HEK293 (cell line): ENCODE measurements around the gene LIPE.

Experiments used
- CTCF ChIA-PET: fragments of 350-600 bp; formaldehyde crosslinking; extraction: SDS; loops from one replicate; lab custom pipeline; 2021; ENCODE audit warnings: antibody characterized with exemption; lab: Yijun Ruan, JAX
- POLR2A ChIA-PET: fragments of 300-600 bp; formaldehyde crosslinking; extraction: SDS; loops from one replicate; lab custom pipeline; 2020; ENCODE audit warnings: antibody characterized with exemption, inconsistent platforms; lab: Yijun Ruan, JAX
- H3K27ac ChIP-seq: fragments of 200-500 bp; sonication (Bioruptor generic); 2 replicates; pipeline ENCODE4 v1.5.1; 2014; ENCODE audit warnings: low read depth, low read length, control low read depth, inconsistent platforms; ENCODE audit errors: extremely low read depth
- H3K36me3 ChIP-seq, 2 experiments: fragments of 200-500 bp in 1 of 2; sonication (Bioruptor generic) in 1 of 2; 1 replicate in 1 of 2; 2 replicates in 1 of 2; pipeline ENCODE4 v1.5.1; 2014 to 2017; ENCODE audit warnings: inconsistent platforms in 2 of 2, low read length in 2 of 2; ENCODE audit not compliant: control insufficient read depth in 2 of 2, insufficient read depth in 1 of 2
- H3K4me1 ChIP-seq: fragments of 200-500 bp; sonication (Bioruptor generic); 2 replicates; pipeline ENCODE4 v1.5.1; 2014; ENCODE audit warnings: mild to moderate bottlenecking, low read length, inconsistent platforms; ENCODE audit not compliant: control insufficient read depth, insufficient read depth
- H3K4me3 ChIP-seq: 2 replicates; pipeline ENCODE4 v1.5.1; 2011; ENCODE audit warnings: low read depth, mild to moderate bottlenecking, control low read depth, low read length, moderate library complexity
- H3K9me3 ChIP-seq: fragments of 200-500 bp; sonication (Bioruptor generic); 2 replicates; pipeline ENCODE4 v1.5.1; 2014; ENCODE audit warnings: low read depth, low read length, inconsistent platforms; ENCODE audit not compliant: control insufficient read depth, insufficient read depth
- GLI4 ChIP-seq: fragments of 450-650 bp; formaldehyde crosslinking; IDR thresholded peaks from 2 replicates; pipeline ENCODE4 v1.5.1; 2016; ENCODE audit warnings: missing biosample characterization, missing genetic modification characterization
- HOXD13 ChIP-seq: sonication (generic); formaldehyde crosslinking; IDR thresholded peaks from 2 replicates; pipeline ENCODE4 v1.8.0; 2022; ENCODE audit warnings: missing genetic modification reagents, borderline replicate concordance
- KLF16 ChIP-seq: fragments of 450-650 bp; formaldehyde crosslinking; IDR thresholded peaks from 2 replicates; pipeline ENCODE4 v1.5.1; 2017; ENCODE audit warnings: missing biosample characterization, missing genetic modification characterization
- KLF7 ChIP-seq: fragments of 450-650 bp; formaldehyde crosslinking; IDR thresholded peaks from 2 replicates; pipeline ENCODE4 v1.5.1; 2016; ENCODE audit warnings: missing biosample characterization, missing genetic modification characterization, borderline replicate concordance
- KLF8 ChIP-seq: fragments of 450-650 bp; formaldehyde crosslinking; IDR thresholded peaks from 2 replicates; pipeline ENCODE4 v1.5.1; 2016; ENCODE audit warnings: missing biosample characterization, missing genetic modification characterization
- KLF9 ChIP-seq: fragments of 450-650 bp; formaldehyde crosslinking; IDR thresholded peaks from 2 replicates; pipeline ENCODE4 v1.5.1; 2016; ENCODE audit warnings: missing biosample characterization, missing genetic modification characterization, low read depth
- PRDM1 ChIP-seq: fragments of 450-650 bp; formaldehyde crosslinking; IDR thresholded peaks from 2 replicates; pipeline ENCODE4; 2016; ENCODE audit warnings: missing biosample characterization, missing genetic modification characterization
- RBAK ChIP-seq: fragments of 450-650 bp; formaldehyde crosslinking; IDR thresholded peaks from 2 replicates; pipeline ENCODE4 v1.5.1; 2016; ENCODE audit warnings: missing biosample characterization, missing genetic modification characterization
- SP3 ChIP-seq: fragments of 450-650 bp; formaldehyde crosslinking; IDR thresholded peaks from 2 replicates; pipeline ENCODE4 v1.5.1; 2016; ENCODE audit warnings: missing biosample characterization, missing genetic modification characterization
- ZBTB20 ChIP-seq: fragments of 450-650 bp; formaldehyde crosslinking; IDR thresholded peaks from 2 replicates; pipeline ENCODE4 v1.5.1; 2016; ENCODE audit warnings: missing biosample characterization, missing genetic modification characterization
- ZFP37 ChIP-seq: fragments of 450-650 bp; formaldehyde crosslinking; IDR thresholded peaks from 2 replicates; pipeline ENCODE4 v1.5.1; 2016; ENCODE audit warnings: missing biosample characterization, missing genetic modification characterization
- ZFP41 ChIP-seq: fragments of 450-650 bp; formaldehyde crosslinking; IDR thresholded peaks from 2 replicates; pipeline ENCODE4 v1.5.1; 2016; ENCODE audit warnings: missing biosample characterization, missing genetic modification characterization, borderline replicate concordance
- ZNF10 ChIP-seq: fragments of 450-650 bp; formaldehyde crosslinking; IDR thresholded peaks from 2 replicates; pipeline ENCODE4 v1.5.1; 2017; ENCODE audit warnings: missing biosample characterization, missing genetic modification characterization
- ZNF140 ChIP-seq: fragments of 450-650 bp; formaldehyde crosslinking; IDR thresholded peaks from 2 replicates; pipeline ENCODE4 v1.5.1; 2016; ENCODE audit warnings: missing biosample characterization, missing genetic modification characterization
- ZNF19 ChIP-seq: fragments of 450-650 bp; formaldehyde crosslinking; IDR thresholded peaks from 2 replicates; pipeline ENCODE4; 2016; ENCODE audit warnings: missing biosample characterization, missing genetic modification characterization, low read depth
- ZNF2 ChIP-seq: fragments of 450-650 bp; formaldehyde crosslinking; IDR thresholded peaks from 2 replicates; pipeline ENCODE4 v1.5.1; 2016; ENCODE audit warnings: missing biosample characterization, missing genetic modification characterization
- ZNF214 ChIP-seq: fragments of 450-650 bp; formaldehyde crosslinking; IDR thresholded peaks from 2 replicates; pipeline ENCODE4 v1.5.1; 2017; ENCODE audit warnings: missing biosample characterization, mild to moderate bottlenecking, missing genetic modification characterization, borderline replicate concordance
- ZNF223 ChIP-seq: fragments of 450-650 bp; formaldehyde crosslinking; IDR thresholded peaks from 2 replicates; pipeline ENCODE4 v1.5.1; 2016; ENCODE audit warnings: missing biosample characterization, missing genetic modification characterization
- ZNF302 ChIP-seq: fragments of 450-650 bp; formaldehyde crosslinking; IDR thresholded peaks from 2 replicates; pipeline ENCODE4 v1.5.1; 2016; ENCODE audit warnings: missing biosample characterization, missing genetic modification characterization, low read depth
- ZNF433 ChIP-seq: fragments of 450-650 bp; formaldehyde crosslinking; IDR thresholded peaks from 2 replicates; pipeline ENCODE4 v1.5.1; 2016; ENCODE audit warnings: missing biosample characterization, missing genetic modification characterization, low read depth
- ZNF514 ChIP-seq: fragments of 450-650 bp; formaldehyde crosslinking; IDR thresholded peaks from 2 replicates; pipeline ENCODE4 v1.5.1; 2016; ENCODE audit warnings: missing biosample characterization, missing genetic modification characterization
- ZNF629 ChIP-seq: fragments of 450-650 bp; formaldehyde crosslinking; IDR thresholded peaks from 2 replicates; pipeline ENCODE4 v1.5.1; 2017; ENCODE audit warnings: missing biosample characterization, missing genetic modification characterization
- ZNF76 ChIP-seq: fragments of 450-650 bp; formaldehyde crosslinking; IDR thresholded peaks from 2 replicates; pipeline ENCODE4; 2016; ENCODE audit warnings: low read depth, missing biosample characterization, missing genetic modification characterization, borderline replicate concordance
- ZNF830 ChIP-seq: fragments of 450-650 bp; IDR thresholded peaks from 2 replicates; pipeline ENCODE4 v1.5.0; 2018; ENCODE audit warnings: missing biosample characterization, missing genetic modification characterization, low read depth, mild to moderate bottlenecking, moderate library complexity
- ZXDB ChIP-seq: fragments of 450-650 bp; formaldehyde crosslinking; IDR thresholded peaks from 2 replicates; pipeline ENCODE4 v1.5.1; 2016; ENCODE audit warnings: missing biosample characterization, missing genetic modification characterization
- TF ChIP-seq, protein P1 (sequence below): fragments of 450-650 bp; formaldehyde crosslinking; IDR thresholded peaks from 2 replicates; pipeline ENCODE4 v1.5.1; 2017; ENCODE audit warnings: missing biosample characterization, mild to moderate bottlenecking, missing genetic modification characterization, moderate library complexity
- TF ChIP-seq, protein P2 (sequence below): fragments of 450-650 bp; IDR thresholded peaks from 2 replicates; pipeline ENCODE4 v1.5.1; 2018; ENCODE audit warnings: missing biosample characterization, missing genetic modification characterization
- TF ChIP-seq, protein P3 (sequence below): fragments of 450-650 bp; formaldehyde crosslinking; IDR thresholded peaks from 2 replicates; pipeline ENCODE4 v1.5.1; 2016; ENCODE audit warnings: missing biosample characterization, missing genetic modification characterization
- TF ChIP-seq, protein P4 (sequence below): IDR thresholded peaks from 2 replicates; pipeline ENCODE4 v1.6.1; 2011; ENCODE audit warnings: mild to moderate bottlenecking, low read depth, low read length, borderline replicate concordance
- TF ChIP-seq, protein P5 (sequence below): fragments of 450-650 bp; formaldehyde crosslinking; IDR thresholded peaks from 2 replicates; pipeline ENCODE4 v1.5.1; 2017; ENCODE audit warnings: missing biosample characterization, missing genetic modification characterization

The LIPE gene

DNA sequence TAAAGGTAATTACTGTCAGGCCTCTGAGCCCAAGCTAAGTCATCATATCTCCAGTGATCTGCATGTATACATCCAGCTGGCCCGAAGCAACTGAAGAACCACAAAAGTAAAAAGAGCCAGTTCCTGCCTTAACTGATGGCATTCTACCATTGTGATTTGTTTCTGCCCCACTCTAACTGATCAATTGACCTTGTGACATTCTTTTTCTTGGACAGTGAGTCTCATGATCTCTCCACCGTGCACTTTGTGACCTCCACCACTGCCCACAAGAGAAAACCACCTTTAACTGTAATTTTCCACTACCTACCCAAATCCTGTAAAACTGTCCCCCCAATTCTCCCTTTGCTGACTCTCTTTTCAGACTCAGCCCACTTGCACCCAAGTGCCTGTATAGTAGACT lies 32.7 kb upstream of the LIPE start (continued):
- TF ChIP-seq ZNF19 (tag by site-specific recombination) (no peak), ZNF433 (no peak), ZNF514 (tag by site-specific recombination) (no peak), HOXD13 (CRISPR knock-in tag) (no peak), ZNF76 (no peak)
- TF ChIP-seq, protein P1, sequence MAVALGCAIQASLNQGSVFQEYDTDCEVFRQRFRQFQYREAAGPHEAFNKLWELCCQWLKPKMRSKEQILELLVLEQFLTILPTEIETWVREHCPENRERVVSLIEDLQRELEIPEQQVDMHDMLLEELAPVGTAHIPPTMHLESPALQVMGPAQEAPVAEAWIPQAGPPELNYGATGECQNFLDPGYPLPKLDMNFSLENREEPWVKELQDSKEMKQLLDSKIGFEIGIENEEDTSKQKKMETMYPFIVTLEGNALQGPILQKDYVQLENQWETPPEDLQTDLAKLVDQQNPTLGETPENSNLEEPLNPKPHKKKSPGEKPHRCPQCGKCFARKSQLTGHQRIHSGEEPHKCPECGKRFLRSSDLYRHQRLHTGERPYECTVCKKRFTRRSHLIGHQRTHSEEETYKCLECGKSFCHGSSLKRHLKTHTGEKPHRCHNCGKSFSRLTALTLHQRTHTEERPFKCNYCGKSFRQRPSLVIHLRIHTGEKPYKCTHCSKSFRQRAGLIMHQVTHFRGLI (tag by site-specific recombination), result no peak
- TF ChIP-seq, protein P2, sequence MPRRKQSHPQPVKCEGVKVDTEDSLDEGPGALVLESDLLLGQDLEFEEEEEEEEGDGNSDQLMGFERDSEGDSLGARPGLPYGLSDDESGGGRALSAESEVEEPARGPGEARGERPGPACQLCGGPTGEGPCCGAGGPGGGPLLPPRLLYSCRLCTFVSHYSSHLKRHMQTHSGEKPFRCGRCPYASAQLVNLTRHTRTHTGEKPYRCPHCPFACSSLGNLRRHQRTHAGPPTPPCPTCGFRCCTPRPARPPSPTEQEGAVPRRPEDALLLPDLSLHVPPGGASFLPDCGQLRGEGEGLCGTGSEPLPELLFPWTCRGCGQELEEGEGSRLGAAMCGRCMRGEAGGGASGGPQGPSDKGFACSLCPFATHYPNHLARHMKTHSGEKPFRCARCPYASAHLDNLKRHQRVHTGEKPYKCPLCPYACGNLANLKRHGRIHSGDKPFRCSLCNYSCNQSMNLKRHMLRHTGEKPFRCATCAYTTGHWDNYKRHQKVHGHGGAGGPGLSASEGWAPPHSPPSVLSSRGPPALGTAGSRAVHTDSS (tag by site-specific recombination), result no peak
- TF ChIP-seq, protein P3, sequence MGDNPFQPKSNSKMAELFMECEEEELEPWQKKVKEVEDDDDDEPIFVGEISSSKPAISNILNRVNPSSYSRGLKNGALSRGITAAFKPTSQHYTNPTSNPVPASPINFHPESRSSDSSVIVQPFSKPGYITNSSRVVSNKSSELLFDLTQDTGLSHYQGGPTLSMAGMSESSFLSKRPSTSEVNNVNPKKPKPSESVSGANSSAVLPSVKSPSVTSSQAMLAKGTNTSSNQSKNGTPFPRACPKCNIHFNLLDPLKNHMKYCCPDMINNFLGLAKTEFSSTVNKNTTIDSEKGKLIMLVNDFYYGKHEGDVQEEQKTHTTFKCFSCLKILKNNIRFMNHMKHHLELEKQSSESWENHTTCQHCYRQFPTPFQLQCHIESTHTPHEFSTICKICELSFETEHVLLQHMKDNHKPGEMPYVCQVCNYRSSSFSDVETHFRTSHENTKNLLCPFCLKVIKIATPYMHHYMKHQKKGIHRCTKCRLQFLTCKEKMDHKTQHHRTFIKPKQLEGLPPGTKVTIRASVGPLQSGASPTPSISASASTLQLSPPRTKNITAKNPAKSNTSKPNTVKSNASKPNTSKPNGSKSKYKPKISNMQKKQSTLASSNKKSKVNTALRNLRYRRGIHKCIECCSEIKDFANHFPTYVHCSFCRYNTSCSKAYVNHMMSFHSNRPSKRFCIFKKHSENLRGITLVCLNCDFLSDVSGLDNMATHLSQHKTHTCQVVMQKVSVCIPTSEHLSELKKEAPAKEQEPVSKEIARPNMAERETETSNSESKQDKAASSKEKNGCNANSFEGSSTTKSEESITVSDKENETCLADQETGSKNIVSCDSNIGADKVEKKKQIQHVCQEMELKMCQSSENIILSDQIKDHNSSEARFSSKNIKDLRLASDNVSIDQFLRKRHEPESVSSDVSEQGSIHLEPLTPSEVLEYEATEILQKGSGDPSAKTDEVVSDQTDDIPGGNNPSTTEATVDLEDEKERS (tag by site-specific recombination), result no peak
- TF ChIP-seq, protein P4, sequence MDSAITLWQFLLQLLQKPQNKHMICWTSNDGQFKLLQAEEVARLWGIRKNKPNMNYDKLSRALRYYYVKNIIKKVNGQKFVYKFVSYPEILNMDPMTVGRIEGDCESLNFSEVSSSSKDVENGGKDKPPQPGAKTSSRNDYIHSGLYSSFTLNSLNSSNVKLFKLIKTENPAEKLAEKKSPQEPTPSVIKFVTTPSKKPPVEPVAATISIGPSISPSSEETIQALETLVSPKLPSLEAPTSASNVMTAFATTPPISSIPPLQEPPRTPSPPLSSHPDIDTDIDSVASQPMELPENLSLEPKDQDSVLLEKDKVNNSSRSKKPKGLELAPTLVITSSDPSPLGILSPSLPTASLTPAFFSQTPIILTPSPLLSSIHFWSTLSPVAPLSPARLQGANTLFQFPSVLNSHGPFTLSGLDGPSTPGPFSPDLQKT, result no peak

DNA sequence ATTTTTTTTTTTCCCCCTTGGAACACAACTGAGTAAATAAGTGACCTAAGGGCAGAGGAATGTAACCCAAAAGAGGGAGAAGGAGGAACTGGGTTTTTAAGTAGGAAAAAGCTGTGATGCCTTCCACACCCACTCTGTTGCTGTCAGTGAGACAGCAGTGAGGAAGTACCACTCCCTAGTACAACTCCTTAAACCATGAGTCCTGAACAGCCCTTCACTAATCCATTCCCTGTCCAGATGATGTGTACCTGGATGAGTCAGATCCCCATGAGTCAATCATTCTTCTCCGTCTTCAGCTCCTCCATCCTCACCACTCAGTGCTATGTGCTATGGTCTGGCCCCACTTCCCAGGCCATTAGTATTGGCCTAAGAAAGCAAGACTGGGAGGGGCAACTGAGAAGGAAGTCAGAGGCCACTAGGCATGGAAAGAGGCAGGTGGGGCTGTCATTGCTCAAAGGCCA lies 28.5 kb upstream of the LIPE start:
- no peak overlapping the region for H3K4me3 ChIP-seq
- POLR2A ChIA-PET, result interaction anchor here (0.8 kb wide), 1 partner anchor 52 kb away, joined by 3 read pairs; no protein-coding TSS in a partner anchor
- CTCF ChIA-PET, result interaction anchor here (0.6 to 4.5 kb wide), 15 partner anchors 14 to 648 kb away, joined by 3 to 51 read pairs (median 4); partner anchors contain the start of gene CEACAM1
- no peaks in the 10 kb centered on the region for H3K36me3 ChIP-seq
- no peak overlapping the region for H3K27ac ChIP-seq
- peaks cover 3% of the 10 kb centered on the region; the same call in 1 of the 2 replicates for H3K4me1 ChIP-seq
- H3K9me3 ChIP-seq, result no peaks in the 10 kb centered on the region
- no peak for TF ChIP-seq ZXDB
- TF ChIP-seq RBAK (tag by site-specific recombination), result no peak
- TF ChIP-seq KLF8 (tag by site-specific recombination), result 0 out of 2 replicates have a peak, but pooled peaks have one; percentile 53
- no peak for TF ChIP-seq ZNF214 (tag by site-specific recombination)
- TF ChIP-seq ZNF19 (tag by site-specific recombination), result no peak
- TF ChIP-seq ZBTB20 (tag by site-specific recombination), result no peak
- no peak for TF ChIP-seq ZNF830 (tag by site-specific recombination)
- no peak for TF ChIP-seq KLF9
- TF ChIP-seq, protein P5, sequence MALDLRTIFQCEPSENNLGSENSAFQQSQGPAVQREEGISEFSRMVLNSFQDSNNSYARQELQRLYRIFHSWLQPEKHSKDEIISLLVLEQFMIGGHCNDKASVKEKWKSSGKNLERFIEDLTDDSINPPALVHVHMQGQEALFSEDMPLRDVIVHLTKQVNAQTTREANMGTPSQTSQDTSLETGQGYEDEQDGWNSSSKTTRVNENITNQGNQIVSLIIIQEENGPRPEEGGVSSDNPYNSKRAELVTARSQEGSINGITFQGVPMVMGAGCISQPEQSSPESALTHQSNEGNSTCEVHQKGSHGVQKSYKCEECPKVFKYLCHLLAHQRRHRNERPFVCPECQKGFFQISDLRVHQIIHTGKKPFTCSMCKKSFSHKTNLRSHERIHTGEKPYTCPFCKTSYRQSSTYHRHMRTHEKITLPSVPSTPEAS (tag by site-specific recombination), result no peak
- TF ChIP-seq ZNF223, result no peak
- TF ChIP-seq ZFP41 (tag by site-specific recombination), result no peak
- TF ChIP-seq SP3 (tag by site-specific recombination), result 0 out of 2 replicates have a peak, but pooled peaks have one; percentile 22
- TF ChIP-seq ZFP37, result 0 out of 2 replicates have a peak, but pooled peaks have one; percentile 29
- TF ChIP-seq ZNF10 (tag by site-specific recombination), result peak; percentile 35; the same call in 1 of the 2 replicates
- no peak for TF ChIP-seq ZNF140
- peak; percentile 18; the same call in 1 of the 2 replicates for TF ChIP-seq PRDM1 (tag by site-specific recombination)
- 0 out of 2 replicates have a peak, but pooled peaks have one; percentile 26 for TF ChIP-seq ZNF629 (tag by site-specific recombination)
- TF ChIP-seq KLF7 (tag by site-specific recombination), result no peak
- no peak for TF ChIP-seq ZNF302
- no peak for TF ChIP-seq GLI4
- TF ChIP-seq ZNF2, result no peak
- TF ChIP-seq KLF16, result no peak
